VCaP (cell line): ENCODE data around the gene UTP15.

ENCODE experiments used
- H3K27ac ChIP-seq: fragments of 450-650 bp; 2 replicates; pipeline ENCODE4 v1.5.1; 2017
- CTCF ChIP-seq: fragments of 450-650 bp; conservative IDR thresholded peaks from 2 replicates; pipeline ENCODE4 v1.5.1; 2017; ENCODE audit warnings: mild to moderate bottlenecking, moderate library complexity

Gene UTP15

DNA sequence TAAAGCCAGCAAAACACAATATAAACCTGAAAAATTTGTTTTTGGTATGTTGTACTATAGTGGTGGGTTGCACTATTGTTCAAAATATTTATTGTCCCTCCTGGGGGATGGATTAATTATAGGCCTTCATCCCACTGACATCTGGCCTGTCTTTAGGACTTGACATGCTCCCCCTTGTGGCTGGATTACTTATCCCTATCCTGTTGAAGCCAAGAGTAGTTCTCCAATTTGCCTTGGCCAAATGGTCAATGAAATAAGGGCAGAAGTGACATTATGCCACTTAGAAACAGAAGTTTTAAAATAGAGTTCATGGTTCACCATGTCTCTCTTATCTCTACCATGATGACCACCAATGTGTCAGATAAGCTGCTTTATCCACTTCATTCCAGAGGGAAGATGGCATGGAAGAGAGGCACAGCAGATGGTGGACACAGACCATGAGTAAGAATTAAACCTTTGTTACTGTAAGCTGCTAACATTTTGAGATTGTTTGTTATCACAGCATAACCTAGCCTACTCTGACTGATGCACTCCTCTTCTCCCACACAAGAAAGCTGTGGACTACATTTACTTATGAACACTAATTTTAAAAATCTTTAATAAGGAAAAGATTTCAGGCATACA, 31.3 kb downstream of the UTP15 start:
- no peak overlapping the region for H3K27ac ChIP-seq

GRCh38 chr5:73599380-73599779, 33.8 kb downstream of the UTP15 start:
- TF ChIP-seq CTCF = no peak
- no peak overlapping the region for H3K27ac ChIP-seq

More for the DNA sequence above, 31.3 kb downstream of the UTP15 start:
- peak; percentile 66 for TF ChIP-seq CTCF

DNA sequence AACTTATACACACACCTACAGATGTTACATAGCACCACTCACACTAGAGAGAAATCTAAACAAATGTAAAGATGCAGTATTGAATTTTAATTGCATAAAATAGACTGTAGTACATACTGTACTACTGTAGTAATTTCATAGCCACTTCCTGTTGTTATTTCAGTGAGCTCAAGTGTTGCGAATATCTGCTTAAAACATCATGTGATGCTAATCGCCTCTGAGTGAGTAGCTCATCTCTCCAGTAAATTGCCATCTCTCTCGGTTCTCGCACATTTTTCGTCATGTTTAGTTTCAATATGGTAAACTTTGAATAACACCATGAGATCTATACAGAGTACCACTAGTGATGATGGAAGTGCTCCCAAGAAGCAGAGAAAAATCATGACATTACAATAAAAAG, 38.5 kb downstream of the UTP15 start:
- TF ChIP-seq CTCF = no peak
- no peak overlapping the region for H3K27ac ChIP-seq

DNA sequence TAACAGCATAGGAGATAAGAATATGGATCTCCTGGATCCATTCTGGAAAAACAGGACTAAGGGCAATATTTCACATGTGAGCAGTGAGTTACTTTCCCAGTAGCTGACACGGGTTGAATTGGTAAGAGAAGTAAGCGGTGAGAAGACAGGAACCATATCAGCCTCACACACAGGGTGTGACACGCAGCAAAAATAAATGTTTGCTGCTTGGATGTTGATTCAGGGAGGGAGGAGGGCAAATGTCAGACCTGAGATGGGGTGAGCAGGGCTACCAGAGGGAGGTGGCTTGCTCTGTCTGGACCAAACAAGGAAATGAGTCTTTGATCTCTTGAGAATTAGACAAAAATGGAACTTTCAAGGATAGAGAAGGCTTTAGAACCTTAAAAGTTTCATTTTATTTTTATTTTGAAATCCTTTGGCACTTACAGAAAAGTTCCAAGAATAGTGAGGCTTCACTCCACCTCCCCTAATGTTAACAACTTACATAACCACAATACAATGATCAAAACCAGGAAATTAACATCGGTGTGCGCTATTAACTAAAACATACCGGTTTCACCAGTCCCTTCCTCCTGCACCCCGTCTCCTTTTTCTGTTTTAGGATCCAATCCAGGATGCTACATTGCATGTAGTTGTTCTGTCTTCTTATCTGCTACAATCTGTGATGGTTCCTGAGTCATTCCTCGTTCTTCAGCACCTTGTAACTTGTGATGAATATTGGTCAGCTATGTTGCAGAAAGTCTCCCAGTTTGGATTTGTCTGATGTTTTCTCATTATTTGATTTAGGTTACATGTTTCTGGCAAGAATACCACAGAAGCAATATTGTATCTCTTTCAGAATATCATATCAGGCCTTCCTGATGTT, 39.9 kb downstream of the UTP15 start:
- H3K27ac ChIP-seq = peak overlapping the region; percentile 23
- TF ChIP-seq CTCF = no peak

GRCh38 chr5:73606206-73606753, 40.7 kb downstream of the UTP15 start:
- no peak for TF ChIP-seq CTCF
- H3K27ac ChIP-seq = peak overlapping the region; percentile 23; the same call in 1 of the 2 replicates

DNA sequence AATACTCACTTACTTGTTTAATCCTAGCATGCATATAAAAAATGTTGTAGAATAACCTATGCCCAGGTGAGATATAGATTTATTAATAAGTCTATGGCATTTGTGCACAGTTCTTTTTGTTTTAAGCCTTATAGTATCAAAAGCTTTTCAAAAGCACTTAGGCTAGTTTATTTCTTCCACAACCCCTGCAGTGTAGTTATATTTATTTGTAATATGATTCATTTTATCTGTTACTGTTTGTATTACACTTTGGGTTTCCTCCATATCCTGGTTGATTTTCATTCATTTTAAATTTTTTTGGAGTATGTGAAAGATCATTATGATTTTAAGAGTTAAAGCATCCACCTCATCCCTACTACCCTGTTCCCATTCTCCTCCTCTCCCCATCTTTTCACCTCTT, 41.7 kb downstream of the UTP15 start:
- peak overlapping the region; percentile 23 for H3K27ac ChIP-seq
- TF ChIP-seq CTCF = no peak

- no peak overlapping the region for H3K27ac ChIP-seq
- no peak for TF ChIP-seq CTCF
These were observed 47.3 kb downstream of the UTP15 start for GRCh38 chr5:73612799-73613198.
